HCT116 (cell line): ENCODE measurements around the gene CEACAM5. TPM values are rescaled to one million over a fixed set of nuclear protein-coding genes. Genes with fewer than 3 reads are reported as not detected.

ENCODE experiments used
- ATAC-seq: fragments of 200-7000 bp; cut with Tn5 transposase; 2 replicates; pipeline ENCODE4 v1.9.1; 2020; ENCODE audit warnings: mild to moderate bottlenecking, moderate library complexity
- BruUV-seq: library from RNA; stranded (reverse); fragments of 400-500 nt; replicated peaks from 2 replicates; lab custom pipeline; 2021; lab: Mats Ljungman, UMichigan
- CTCF ChIA-PET: fragments of 300-600 bp; sonication (Branson Sonifier 250); formaldehyde crosslinking; loops from one replicate; lab custom pipeline; 2021; ENCODE audit warnings: antibody characterized with exemption; lab: Charles Lee
- POLR2A ChIA-PET: fragments of 300-600, 350-600 bp; sonication (Branson Sonifier 250); formaldehyde crosslinking; loops from one replicate; lab custom pipeline; 2021; ENCODE audit warnings: antibody characterized with exemption; lab: Charles Lee
- RAD21 ChIA-PET, 2 experiments: fragments of 300-600 bp; sonication (Branson Sonifier 250); formaldehyde crosslinking; loops; one replicate each; lab custom pipeline; 2023; ENCODE audit warnings: low total read pairs in 2 of 2; ENCODE audit not compliant: uncharacterized antibody in 2 of 2, unreplicated experiment in 2 of 2, low non-redundant PET in 1 of 2; lab: Charles Lee
- DNase-seq: peaks from one replicate; pipeline ENCODE4 v3.0.0-alpha.2; 2010; ENCODE audit warnings: low read depth, low spot score
- H2AFZ ChIP-seq: fragments of 200-600 bp; shearing (Covaris generic), sonication (generic); 2 replicates; pipeline ENCODE4 v1.6.1; 2017; ENCODE audit warnings: low read depth, mixed run types, mixed read lengths, antibody characterized with exemption, low read length; ENCODE audit not compliant: poor library complexity, severe bottlenecking
- H3K27ac ChIP-seq: 2 replicates; pipeline ENCODE4 v1.5.1; 2012; ENCODE audit warnings: low read depth, low read length
- H3K27me3 ChIP-seq: fragments of 200-600 bp; sonication (generic); 2 replicates; pipeline ENCODE4 v1.6.1; 2016; ENCODE audit warnings: mixed run types, low read length, mixed read lengths; ENCODE audit not compliant: insufficient read depth
- H3K36me3 ChIP-seq, 2 experiments: fragments of 200-500 bp in 1 of 2; fragments of 200-600 bp in 1 of 2; sonication (Bioruptor generic) in 1 of 2; sonication (generic) in 1 of 2; 2 replicates each; pipeline versions ENCODE4 v1.5.1 to v1.6.1; 2014 to 2016; ENCODE audit warnings: low read length in 2 of 2, inconsistent platforms in 1 of 2, mixed read lengths in 1 of 2, mixed run types in 1 of 2; ENCODE audit not compliant: insufficient read depth in 2 of 2, control insufficient read depth in 1 of 2
- H3K4me1 ChIP-seq, 2 experiments: fragments of 200-600 bp in 1 of 2; sonication (generic) in 1 of 2; 2 replicates each; pipeline versions ENCODE4 v1.5.1 to v1.6.1; 2012 to 2017; ENCODE audit warnings: low read length in 2 of 2, inconsistent platforms in 1 of 2, mild to moderate bottlenecking in 1 of 2, mixed read lengths in 1 of 2, mixed run types in 1 of 2, moderate library complexity in 1 of 2; ENCODE audit not compliant: insufficient read depth in 2 of 2, control insufficient read depth in 1 of 2
- H3K4me2 ChIP-seq: fragments of 200-600 bp; sonication (generic); 2 replicates; pipeline ENCODE4 v1.6.1; 2017; ENCODE audit warnings: mixed run types, low read length, mixed read lengths
- H3K4me3 ChIP-seq, 2 experiments: fragments of 200-600 bp in 1 of 2; sonication (generic) in 1 of 2; replicated peaks in 1 of 2; 2 replicates each; pipeline ENCODE4 v1.5.1; 2011 to 2016; ENCODE audit warnings: low read length in 2 of 2, control low read depth in 1 of 2, low read depth in 1 of 2, mild to moderate bottlenecking in 1 of 2, mixed read lengths in 1 of 2, mixed run types in 1 of 2
- H3K79me2 ChIP-seq: fragments of 200-600 bp; sonication (generic); 2 replicates; pipeline ENCODE4 v1.6.1; 2017; ENCODE audit warnings: mild to moderate bottlenecking, mixed run types, low read length, moderate library complexity, mixed read lengths; ENCODE audit not compliant: insufficient read depth
- H3K9ac ChIP-seq: fragments of 200-600 bp; sonication (generic); 2 replicates; pipeline ENCODE4 v1.6.1; 2016; ENCODE audit warnings: low read length, mixed read lengths
- H3K9me2 ChIP-seq: fragments of 200-600 bp; sonication (generic), shearing (Covaris generic); 2 replicates; pipeline ENCODE4 v1.6.1; 2017; ENCODE audit warnings: mixed run types, mild to moderate bottlenecking, moderate library complexity; ENCODE audit not compliant: insufficient read depth
- H3K9me3 ChIP-seq, 2 experiments: fragments of 200-500 bp in 1 of 2; fragments of 200-600 bp in 1 of 2; sonication (Bioruptor generic) in 1 of 2; sonication (generic) in 1 of 2; 2 replicates each; pipeline ENCODE4 v1.6.1; 2014 to 2017; ENCODE audit warnings: low read length in 2 of 2, mixed read lengths in 2 of 2, inconsistent platforms in 1 of 2, low read depth in 1 of 2, mild to moderate bottlenecking in 1 of 2, mixed run types in 1 of 2, moderate library complexity in 1 of 2; ENCODE audit not compliant: control insufficient read depth in 1 of 2, insufficient read depth in 1 of 2
- H4K20me1 ChIP-seq: fragments of 200-600 bp; sonication (generic), shearing (Covaris generic); 2 replicates; pipeline ENCODE4 v1.6.1; 2017; ENCODE audit warnings: mixed run types, mild to moderate bottlenecking, moderate library complexity; ENCODE audit not compliant: insufficient read depth
- CBX3 ChIP-seq: IDR thresholded peaks from 2 replicates; pipeline ENCODE4 v1.6.1; 2012; ENCODE audit warnings: low read depth
- CEBPB ChIP-seq: IDR thresholded peaks from 2 replicates; pipeline ENCODE4 v1.6.1; 2012; ENCODE audit warnings: low read depth
- ELF1 ChIP-seq: IDR thresholded peaks from 2 replicates; pipeline ENCODE4 v1.6.1; 2012; ENCODE audit warnings: low read depth, borderline replicate concordance
- EZH2 ChIP-seq: fragments of 200-600 bp; sonication (generic); IDR thresholded peaks from 2 replicates; pipeline ENCODE4 v1.6.1; 2017; ENCODE audit warnings: antibody characterized with exemption, mixed run types
- FOSL1 ChIP-seq: IDR thresholded peaks from 2 replicates; pipeline ENCODE4 v1.6.1; 2012; ENCODE audit warnings: low read depth
- JUND ChIP-seq: IDR thresholded peaks from 2 replicates; pipeline ENCODE4 v1.6.1; 2012
- POLR2A ChIP-seq: IDR thresholded peaks from 2 replicates; pipeline ENCODE4 v1.7.0; 2011; ENCODE audit warnings: borderline replicate concordance; ENCODE audit not compliant: insufficient read depth, insufficient read length; ENCODE audit errors: extremely low read depth
- POLR2AphosphoS5 ChIP-seq: IDR thresholded peaks from 2 replicates; pipeline ENCODE4 v1.6.1; 2011; ENCODE audit warnings: mild to moderate bottlenecking, low read depth, low read length, moderate library complexity
- RAD21 ChIP-seq: IDR thresholded peaks from 2 replicates; pipeline ENCODE4 v1.6.1; 2012; ENCODE audit warnings: low read depth, mild to moderate bottlenecking
- SIN3A ChIP-seq: IDR thresholded peaks from 2 replicates; pipeline ENCODE4 v1.6.1; 2012; ENCODE audit warnings: low read depth
- SP1 ChIP-seq: IDR thresholded peaks from 2 replicates; pipeline ENCODE4 v1.6.1; 2012; ENCODE audit warnings: low read depth
- SRF ChIP-seq: IDR thresholded peaks from 2 replicates; pipeline ENCODE4 v1.6.1; 2012; ENCODE audit warnings: low read depth
- TCF7L2 ChIP-seq: IDR thresholded peaks from 2 replicates; pipeline ENCODE4 v1.7.0; 2011; ENCODE audit warnings: borderline replicate concordance, inconsistent platforms; ENCODE audit not compliant: insufficient read depth, insufficient read length; ENCODE audit errors: extremely low read depth
- YY1 ChIP-seq: IDR thresholded peaks from 2 replicates; pipeline ENCODE4 v1.6.1; 2011; ENCODE audit warnings: low read length, low read depth, moderate library complexity, mild to moderate bottlenecking; ENCODE audit not compliant: insufficient replicate concordance; ENCODE audit errors: extremely low read depth
- ZNF274 ChIP-seq: fragments of 200-500 bp; sonication (Bioruptor generic); IDR thresholded peaks from 2 replicates; pipeline ENCODE4 v1.6.1; 2014; ENCODE audit warnings: mild to moderate bottlenecking, low read depth, low read length, inconsistent platforms
- intact Hi-C: fragments of 100-400 bp; cut with micrococcal nuclease; formaldehyde crosslinking; loops from 2 replicates; pipeline ENCODE4 v1.10.0; 2022
- total RNA-seq: library from RNA; stranded (reverse); gene quantifications from one replicate; pipeline ENCODE4 v1.2.1, GENCODE V29; 2021; ENCODE audit not compliant: unreplicated experiment
- TF ChIP-seq, protein P1 (sequence below): IDR thresholded peaks from 2 replicates; pipeline ENCODE4 v1.6.1; 2012; ENCODE audit warnings: low read depth
- TF ChIP-seq, protein P2 (sequence below): IDR thresholded peaks from 2 replicates; pipeline ENCODE4 v1.6.1; 2012
- TF ChIP-seq, protein P3 (sequence below), 3 experiments: fragments of 200-600 bp in 1 of 3; sonication (generic) in 1 of 3; IDR thresholded peaks in 2 of 3; conservative IDR thresholded peaks in 1 of 3; 2 replicates each; pipeline ENCODE4 v1.5.1; 2012 to 2017; ENCODE audit warnings: low read depth in 2 of 3, low read length in 2 of 3, antibody characterized with exemption in 1 of 3, borderline replicate concordance in 1 of 3, control low read depth in 1 of 3, mild to moderate bottlenecking in 1 of 3, mixed read lengths in 1 of 3, mixed run types in 1 of 3, moderate library complexity in 1 of 3; ENCODE audit not compliant: insufficient read depth in 1 of 3
- TF ChIP-seq, protein P4 (sequence below): IDR thresholded peaks from 2 replicates; pipeline ENCODE4 v1.6.1; 2012
- TF ChIP-seq, protein P5 (sequence below): IDR thresholded peaks from 2 replicates; pipeline ENCODE4 v1.6.1; 2011; ENCODE audit warnings: mild to moderate bottlenecking, low read length, moderate library complexity; ENCODE audit not compliant: insufficient replicate concordance; ENCODE audit errors: extremely low read depth

CEACAM5 gene
- total RNA-seq, 1 experiment from 2014 or later: 0.22 TPM

DNA sequence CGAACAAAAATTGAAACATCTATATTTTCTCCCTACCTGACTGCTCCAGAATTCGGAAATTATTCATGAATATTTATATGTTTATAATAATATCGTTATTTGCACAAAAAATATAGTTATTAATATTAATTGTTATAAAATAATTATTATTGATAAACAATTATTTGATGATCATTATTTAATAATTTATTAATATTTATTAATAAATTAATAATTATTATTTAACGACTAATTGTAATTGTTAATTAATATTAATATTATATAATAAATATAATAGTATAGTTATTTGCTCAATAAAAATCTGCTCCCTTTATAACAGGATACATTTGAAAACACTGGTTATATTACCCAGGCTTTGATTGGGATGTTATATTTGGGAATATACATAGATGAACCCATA lies 61.2 kb downstream of the CEACAM5 start:
- ATAC-seq: no peak
- no peak overlapping the region for H3K9ac ChIP-seq
- H3K27me3 ChIP-seq: peaks cover 57% of the 10 kb centered on the region
- H3K4me3 ChIP-seq: no peak overlapping the region
- TF ChIP-seq, protein P1, sequence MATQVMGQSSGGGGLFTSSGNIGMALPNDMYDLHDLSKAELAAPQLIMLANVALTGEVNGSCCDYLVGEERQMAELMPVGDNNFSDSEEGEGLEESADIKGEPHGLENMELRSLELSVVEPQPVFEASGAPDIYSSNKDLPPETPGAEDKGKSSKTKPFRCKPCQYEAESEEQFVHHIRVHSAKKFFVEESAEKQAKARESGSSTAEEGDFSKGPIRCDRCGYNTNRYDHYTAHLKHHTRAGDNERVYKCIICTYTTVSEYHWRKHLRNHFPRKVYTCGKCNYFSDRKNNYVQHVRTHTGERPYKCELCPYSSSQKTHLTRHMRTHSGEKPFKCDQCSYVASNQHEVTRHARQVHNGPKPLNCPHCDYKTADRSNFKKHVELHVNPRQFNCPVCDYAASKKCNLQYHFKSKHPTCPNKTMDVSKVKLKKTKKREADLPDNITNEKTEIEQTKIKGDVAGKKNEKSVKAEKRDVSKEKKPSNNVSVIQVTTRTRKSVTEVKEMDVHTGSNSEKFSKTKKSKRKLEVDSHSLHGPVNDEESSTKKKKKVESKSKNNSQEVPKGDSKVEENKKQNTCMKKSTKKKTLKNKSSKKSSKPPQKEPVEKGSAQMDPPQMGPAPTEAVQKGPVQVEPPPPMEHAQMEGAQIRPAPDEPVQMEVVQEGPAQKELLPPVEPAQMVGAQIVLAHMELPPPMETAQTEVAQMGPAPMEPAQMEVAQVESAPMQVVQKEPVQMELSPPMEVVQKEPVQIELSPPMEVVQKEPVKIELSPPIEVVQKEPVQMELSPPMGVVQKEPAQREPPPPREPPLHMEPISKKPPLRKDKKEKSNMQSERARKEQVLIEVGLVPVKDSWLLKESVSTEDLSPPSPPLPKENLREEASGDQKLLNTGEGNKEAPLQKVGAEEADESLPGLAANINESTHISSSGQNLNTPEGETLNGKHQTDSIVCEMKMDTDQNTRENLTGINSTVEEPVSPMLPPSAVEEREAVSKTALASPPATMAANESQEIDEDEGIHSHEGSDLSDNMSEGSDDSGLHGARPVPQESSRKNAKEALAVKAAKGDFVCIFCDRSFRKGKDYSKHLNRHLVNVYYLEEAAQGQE: no peak
- no peak for TF ChIP-seq POLR2AphosphoS5
- no peak for TF ChIP-seq RAD21
- TF ChIP-seq SIN3A: no peak
- TF ChIP-seq, protein P2, sequence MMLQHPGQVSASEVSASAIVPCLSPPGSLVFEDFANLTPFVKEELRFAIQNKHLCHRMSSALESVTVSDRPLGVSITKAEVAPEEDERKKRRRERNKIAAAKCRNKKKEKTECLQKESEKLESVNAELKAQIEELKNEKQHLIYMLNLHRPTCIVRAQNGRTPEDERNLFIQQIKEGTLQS: no peak
- no peak for TF ChIP-seq JUND
- TF ChIP-seq TCF7L2: no peak
- no peak for TF ChIP-seq POLR2A
- TF ChIP-seq FOSL1: no peak
- TF ChIP-seq SRF: no peak
- no peak for TF ChIP-seq ZNF274
- TF ChIP-seq ELF1: no peak
- no peak for TF ChIP-seq CEBPB
- TF ChIP-seq YY1: no peak
- TF ChIP-seq, protein P3, sequence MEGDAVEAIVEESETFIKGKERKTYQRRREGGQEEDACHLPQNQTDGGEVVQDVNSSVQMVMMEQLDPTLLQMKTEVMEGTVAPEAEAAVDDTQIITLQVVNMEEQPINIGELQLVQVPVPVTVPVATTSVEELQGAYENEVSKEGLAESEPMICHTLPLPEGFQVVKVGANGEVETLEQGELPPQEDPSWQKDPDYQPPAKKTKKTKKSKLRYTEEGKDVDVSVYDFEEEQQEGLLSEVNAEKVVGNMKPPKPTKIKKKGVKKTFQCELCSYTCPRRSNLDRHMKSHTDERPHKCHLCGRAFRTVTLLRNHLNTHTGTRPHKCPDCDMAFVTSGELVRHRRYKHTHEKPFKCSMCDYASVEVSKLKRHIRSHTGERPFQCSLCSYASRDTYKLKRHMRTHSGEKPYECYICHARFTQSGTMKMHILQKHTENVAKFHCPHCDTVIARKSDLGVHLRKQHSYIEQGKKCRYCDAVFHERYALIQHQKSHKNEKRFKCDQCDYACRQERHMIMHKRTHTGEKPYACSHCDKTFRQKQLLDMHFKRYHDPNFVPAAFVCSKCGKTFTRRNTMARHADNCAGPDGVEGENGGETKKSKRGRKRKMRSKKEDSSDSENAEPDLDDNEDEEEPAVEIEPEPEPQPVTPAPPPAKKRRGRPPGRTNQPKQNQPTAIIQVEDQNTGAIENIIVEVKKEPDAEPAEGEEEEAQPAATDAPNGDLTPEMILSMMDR (IDR thresholded peaks at IDR 0.05 in 2 of 3, conservative IDR thresholded peaks at IDR 0.05 in 1 of 3; ENCODE audit: borderline replicate concordance in 1 of 3, insufficient read depth in 1 of 3, low read depth in 2 of 3, low read length in 2 of 3): no peak
- TF ChIP-seq CBX3: no peak
- TF ChIP-seq, protein P4, sequence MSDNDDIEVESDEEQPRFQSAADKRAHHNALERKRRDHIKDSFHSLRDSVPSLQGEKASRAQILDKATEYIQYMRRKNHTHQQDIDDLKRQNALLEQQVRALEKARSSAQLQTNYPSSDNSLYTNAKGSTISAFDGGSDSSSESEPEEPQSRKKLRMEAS: no peak
- no peak for TF ChIP-seq SP1
- TF ChIP-seq, protein P5, sequence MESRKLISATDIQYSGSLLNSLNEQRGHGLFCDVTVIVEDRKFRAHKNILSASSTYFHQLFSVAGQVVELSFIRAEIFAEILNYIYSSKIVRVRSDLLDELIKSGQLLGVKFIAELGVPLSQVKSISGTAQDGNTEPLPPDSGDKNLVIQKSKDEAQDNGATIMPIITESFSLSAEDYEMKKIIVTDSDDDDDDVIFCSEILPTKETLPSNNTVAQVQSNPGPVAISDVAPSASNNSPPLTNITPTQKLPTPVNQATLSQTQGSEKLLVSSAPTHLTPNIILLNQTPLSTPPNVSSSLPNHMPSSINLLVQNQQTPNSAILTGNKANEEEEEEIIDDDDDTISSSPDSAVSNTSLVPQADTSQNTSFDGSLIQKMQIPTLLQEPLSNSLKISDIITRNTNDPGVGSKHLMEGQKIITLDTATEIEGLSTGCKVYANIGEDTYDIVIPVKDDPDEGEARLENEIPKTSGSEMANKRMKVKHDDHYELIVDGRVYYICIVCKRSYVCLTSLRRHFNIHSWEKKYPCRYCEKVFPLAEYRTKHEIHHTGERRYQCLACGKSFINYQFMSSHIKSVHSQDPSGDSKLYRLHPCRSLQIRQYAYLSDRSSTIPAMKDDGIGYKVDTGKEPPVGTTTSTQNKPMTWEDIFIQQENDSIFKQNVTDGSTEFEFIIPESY: no peak
- no peak for TF ChIP-seq EZH2
- TF ChIP-seq, all 23 proteins: peak for 0
- peaks cover 0 to 11% of the 10 kb centered on the region in 2 experiments for H3K4me1 ChIP-seq
- no peak overlapping the region for H3K27ac ChIP-seq
- no peaks in the 10 kb centered on the region for H3K79me2 ChIP-seq
- ChIA-PET RAD21 (no interaction called here), CTCF (interaction anchor here (2.7 kb wide), 1 partner anchor 16 kb away, joined by 14 read pairs; no protein-coding TSS in a partner anchor), POLR2A (no interaction called here)
- H3K36me3 ChIP-seq: no peaks in the 10 kb centered on the region
- no peaks in the 10 kb centered on the region for H4K20me1 ChIP-seq
- H3K4me2 ChIP-seq: no peak overlapping the region
- no peak for DNase-seq
- BruUV-seq: no TSS peak
- H2AFZ ChIP-seq: no peak overlapping the region
- H3K9me2 ChIP-seq: no peaks in the 10 kb centered on the region
- intact Hi-C loops: no loop called here
- H3K9me3 ChIP-seq: no peaks in the 10 kb centered on the region
